Measurements from ENCODE around the gene TDRD3. TPM values are rescaled to one million over a fixed set of nuclear protein-coding genes. Genes with fewer than 3 reads are reported as not detected.
"Not testable (repeated sequence)": the region's sequence is repeated elsewhere in the genome, so short reads cannot be mapped to it uniquely, and the experiment has no call there.

TDRD3 gene
- total RNA-seq, 2 donors from 2014 or later: 12.9 to 22.5 TPM

GRCh38 chr13:60392131-60392530 is 4.9 kb upstream of the TDRD3 start:
- DNase-seq (ENCODE audit: low spot score in 2 of 2) (no peak), ATAC-seq (no peak)
- Mint-ChIP-seq H3K27ac (no peak overlapping the region), H3K9me3 (no peaks in the 10 kb centered on the region), H3K36me3 (no peaks in the 10 kb centered on the region)

GRCh38 chr13:60395971-60396782 is 843 bp upstream of the TDRD3 start:
- Mint-ChIP-seq H3K27ac (peak overlapping the region; percentile 93 to 97), H3K9me3 (no peaks in the 10 kb centered on the region), H3K36me3 (peaks cover 5 to 7% of the 10 kb centered on the region in 2 donors)
- peak; percentile 86 to 90 for ATAC-seq
- DNase-seq (ENCODE audit: low spot score in 2 of 2): peak; percentile 83 to 93

GRCh38 chr13:60397704-60398378 is 821 bp downstream of the TDRD3 start:
- ATAC-seq (peak; percentile 10 to 28), DNase-seq (ENCODE audit: low spot score in 2 of 2) (peak; percentile 47 to 69)
- Mint-ChIP-seq H3K9me3 (no peaks in the 10 kb centered on the region), H3K36me3 (peaks cover 5 to 7% of the 10 kb centered on the region in 2 donors), H3K27ac (peak overlapping the region; percentile 93 to 99)

DNA sequence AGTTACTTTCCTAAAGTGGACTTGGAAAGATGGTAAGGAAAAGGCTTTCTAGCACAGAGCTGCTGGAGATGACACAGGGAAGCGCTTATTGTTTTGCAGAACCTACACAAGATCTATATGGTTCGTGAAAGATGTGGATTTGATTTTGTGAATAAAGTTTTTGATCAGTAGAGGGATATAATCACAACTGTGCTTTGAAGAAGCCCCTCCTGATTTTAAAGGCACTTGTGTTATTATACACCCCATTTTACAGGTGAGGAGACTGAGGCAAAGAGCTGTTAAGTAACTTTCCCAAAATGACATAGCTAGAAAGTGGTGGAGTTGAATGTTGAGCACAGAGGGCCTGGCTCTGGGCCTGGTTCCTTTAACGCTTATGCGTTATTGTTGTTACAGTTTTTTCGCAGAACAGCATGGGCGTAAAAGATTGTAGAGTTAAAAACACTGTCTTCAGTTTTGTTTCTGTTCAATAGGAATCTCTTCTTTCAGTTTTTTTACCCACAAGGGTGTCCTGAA is 1.4 kb downstream of the TDRD3 start:
- H3K27ac Mint-ChIP-seq: peak overlapping the region; percentile 93 to 99
- no peak for DNase-seq (ENCODE audit: low spot score in 2 of 2)

DNA sequence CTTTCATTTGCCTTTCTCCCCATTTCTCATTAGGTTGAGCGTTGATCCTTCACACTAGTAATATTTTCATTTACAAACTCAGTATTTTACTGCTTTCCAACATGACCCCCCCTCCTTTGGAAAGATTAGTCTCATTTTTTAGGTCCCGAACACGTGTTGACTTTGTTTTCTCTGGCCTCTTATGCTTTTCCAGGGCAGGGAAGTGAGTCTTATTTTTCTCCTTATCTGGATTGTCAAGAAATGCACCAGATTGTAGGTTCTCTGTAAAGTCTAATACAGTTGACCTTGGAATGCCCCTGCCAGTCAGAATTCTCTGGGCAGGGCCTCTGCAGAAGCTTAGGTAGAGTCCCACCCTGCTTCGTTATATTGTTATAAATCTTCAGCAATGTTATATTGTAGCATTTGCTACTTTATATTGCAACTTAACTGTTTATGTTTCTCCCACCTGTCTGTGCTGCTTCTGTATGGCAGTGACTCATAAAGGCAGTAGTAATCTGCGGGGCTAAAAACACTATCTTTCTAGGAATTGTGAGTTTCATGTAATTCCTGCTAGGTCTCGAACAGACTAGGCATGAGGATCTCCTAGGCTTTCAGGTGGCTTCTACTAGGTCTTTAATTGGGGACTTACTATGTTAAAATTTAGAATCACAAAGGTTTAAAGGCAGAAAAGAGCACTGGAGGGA is 2.0 kb downstream of the TDRD3 start:
- DNase-seq (ENCODE audit: low spot score in 2 of 2) (no peak), ATAC-seq (no peak)
- peaks cover 5 to 7% of the 10 kb centered on the region in 2 donors for H3K36me3 Mint-ChIP-seq
- peak overlapping the region in 1 of 2 donors; percentile 92 for H3K27ac Mint-ChIP-seq
- no peaks in the 10 kb centered on the region for H3K9me3 Mint-ChIP-seq

More for the DNA sequence above, 1.4 kb downstream of the TDRD3 start:
- no peak for ATAC-seq
- peaks cover 5 to 7% of the 10 kb centered on the region in 2 donors for H3K36me3 Mint-ChIP-seq
- no peaks in the 10 kb centered on the region for H3K9me3 Mint-ChIP-seq

GRCh38 chr13:60402022-60402421 is 5.0 kb downstream of the TDRD3 start:
- H3K9me3 Mint-ChIP-seq: peaks cover 0 to 8% of the 10 kb centered on the region in 2 donors
- DNase-seq (ENCODE audit: low spot score in 2 of 2): no peak
- no peak overlapping the region for H3K27ac Mint-ChIP-seq
- peaks cover 7 to 15% of the 10 kb centered on the region in 2 donors for H3K36me3 Mint-ChIP-seq
- ATAC-seq: no peak

- Mint-ChIP-seq H3K9me3 (peaks cover 0 to 17% of the 10 kb centered on the region in 2 donors), H3K27ac (no peak overlapping the region), H3K36me3 (peaks cover 6 to 34% of the 10 kb centered on the region in 2 donors)
- DNase-seq (ENCODE audit: low spot score in 2 of 2) (no peak), ATAC-seq (peak in 1 of 2 donors; percentile 91)
Observed at GRCh38 chr13:60407095-60407494, 10.1 kb downstream of the TDRD3 start.

DNA sequence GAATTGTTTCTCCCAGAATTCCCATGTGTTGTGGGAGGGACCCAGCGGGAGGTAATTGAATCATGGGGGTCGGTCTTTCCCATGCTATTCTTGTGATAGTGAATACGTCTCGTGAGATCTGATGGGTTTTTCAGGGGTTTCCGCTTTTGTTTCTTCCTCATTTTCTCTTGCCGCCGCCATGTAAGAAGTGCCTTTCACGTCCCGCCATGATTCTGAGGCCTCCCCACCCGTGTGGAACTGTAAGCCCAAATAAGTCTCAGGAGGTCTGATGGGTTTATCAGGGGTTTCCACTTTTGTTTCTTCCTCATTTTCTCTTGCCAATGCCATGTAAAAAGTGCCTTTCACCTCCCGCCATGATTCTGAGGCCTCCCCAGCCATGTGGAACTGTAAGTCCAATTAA is 10.8 kb downstream of the TDRD3 start:
- not testable (repeated sequence) for H3K27ac Mint-ChIP-seq; DNase-seq (ENCODE audit: low spot score in 2 of 2); ATAC-seq
- Mint-ChIP-seq H3K36me3 (peaks cover 6 to 34% of the 10 kb centered on the region in 2 donors), H3K9me3 (peaks cover 0 to 17% of the 10 kb centered on the region in 2 donors)

- Mint-ChIP-seq H3K9me3 (peaks cover 0 to 17% of the 10 kb centered on the region in 2 donors), H3K27ac (peak overlapping the region; percentile 8 to 22), H3K36me3 (peaks cover 6 to 33% of the 10 kb centered on the region in 2 donors)
- not testable (repeated sequence) for ATAC-seq; DNase-seq (ENCODE audit: low spot score in 2 of 2)
Observed at GRCh38 chr13:60409574-60410292, 12.7 kb downstream of the TDRD3 start.

DNA sequence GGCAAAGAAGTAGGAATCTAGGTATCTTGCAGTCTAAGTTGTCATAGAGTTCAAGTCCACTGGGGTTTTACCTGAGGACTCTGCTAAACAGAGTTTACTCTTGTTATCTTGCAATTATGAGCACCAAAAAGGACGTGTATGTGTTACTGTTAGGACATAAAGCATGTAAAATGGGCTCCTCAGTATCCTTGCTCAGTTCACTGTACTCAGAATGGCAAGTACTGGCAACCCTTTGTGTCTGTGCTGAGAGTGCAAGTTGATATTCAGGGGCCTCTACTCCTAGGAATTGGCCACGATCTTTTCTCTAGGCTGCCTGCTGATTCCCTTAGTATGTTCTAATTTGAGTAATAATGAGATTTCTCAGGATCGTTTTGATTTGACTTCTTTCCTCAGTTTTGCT is 13.3 kb downstream of the TDRD3 start:
- H3K27ac Mint-ChIP-seq: no peak overlapping the region
- peak in 1 of 2 donors; percentile 30 for ATAC-seq
- H3K9me3 Mint-ChIP-seq: peaks cover 0 to 13% of the 10 kb centered on the region in 2 donors
- no peak for DNase-seq (ENCODE audit: low spot score in 2 of 2)
- H3K36me3 Mint-ChIP-seq: peaks cover 6 to 27% of the 10 kb centered on the region in 2 donors

DNA sequence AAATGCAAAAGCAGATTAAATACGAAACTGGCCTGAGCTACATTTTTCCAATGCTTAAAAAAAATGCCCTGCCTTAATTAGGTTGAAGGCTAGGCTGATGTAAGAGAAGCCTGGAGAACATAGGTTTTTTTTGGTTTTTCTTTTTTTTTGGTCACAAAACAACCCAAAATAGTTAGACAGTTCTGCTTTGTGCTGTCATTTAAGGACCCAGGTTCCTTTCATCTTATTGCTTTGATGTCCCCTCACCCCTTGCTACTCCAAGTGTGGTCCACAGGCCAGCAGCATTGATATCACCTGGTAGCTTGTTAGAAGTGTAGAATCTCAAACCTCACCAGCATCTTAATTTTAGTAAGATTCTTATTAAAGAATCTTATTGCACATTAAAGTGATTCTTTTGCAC is 14.4 kb downstream of the TDRD3 start:
- Mint-ChIP-seq H3K27ac (no peak overlapping the region), H3K9me3 (peaks cover 0 to 9% of the 10 kb centered on the region in 2 donors), H3K36me3 (peaks cover 6 to 25% of the 10 kb centered on the region in 2 donors)
- ATAC-seq (peak in 1 of 2 donors; percentile 37), DNase-seq (ENCODE audit: low spot score in 2 of 2) (no peak)

DNA sequence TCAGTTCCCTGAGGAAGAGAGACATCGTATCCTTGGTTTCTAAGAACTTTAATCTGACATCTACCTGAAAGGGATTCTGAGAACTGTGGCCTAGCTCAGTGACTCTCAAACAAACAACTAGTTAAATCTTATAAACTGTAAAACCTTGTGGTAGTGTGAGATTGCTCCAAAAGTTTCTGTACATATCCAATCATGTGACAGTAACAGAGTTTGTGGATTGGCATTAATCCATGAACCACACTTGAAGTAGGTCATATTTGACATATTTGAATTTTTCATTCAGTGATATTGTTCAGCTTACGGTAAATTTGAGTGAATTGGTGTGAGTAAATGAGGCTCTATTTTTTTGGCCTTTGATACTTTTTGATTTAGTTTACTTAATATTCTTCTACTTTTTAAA is 15.0 kb downstream of the TDRD3 start:
- Mint-ChIP-seq H3K27ac (no peak overlapping the region), H3K9me3 (peaks cover 0 to 9% of the 10 kb centered on the region in 2 donors), H3K36me3 (peaks cover 6 to 25% of the 10 kb centered on the region in 2 donors)
- ATAC-seq: no peak
- no peak for DNase-seq (ENCODE audit: low spot score in 2 of 2)

DNA sequence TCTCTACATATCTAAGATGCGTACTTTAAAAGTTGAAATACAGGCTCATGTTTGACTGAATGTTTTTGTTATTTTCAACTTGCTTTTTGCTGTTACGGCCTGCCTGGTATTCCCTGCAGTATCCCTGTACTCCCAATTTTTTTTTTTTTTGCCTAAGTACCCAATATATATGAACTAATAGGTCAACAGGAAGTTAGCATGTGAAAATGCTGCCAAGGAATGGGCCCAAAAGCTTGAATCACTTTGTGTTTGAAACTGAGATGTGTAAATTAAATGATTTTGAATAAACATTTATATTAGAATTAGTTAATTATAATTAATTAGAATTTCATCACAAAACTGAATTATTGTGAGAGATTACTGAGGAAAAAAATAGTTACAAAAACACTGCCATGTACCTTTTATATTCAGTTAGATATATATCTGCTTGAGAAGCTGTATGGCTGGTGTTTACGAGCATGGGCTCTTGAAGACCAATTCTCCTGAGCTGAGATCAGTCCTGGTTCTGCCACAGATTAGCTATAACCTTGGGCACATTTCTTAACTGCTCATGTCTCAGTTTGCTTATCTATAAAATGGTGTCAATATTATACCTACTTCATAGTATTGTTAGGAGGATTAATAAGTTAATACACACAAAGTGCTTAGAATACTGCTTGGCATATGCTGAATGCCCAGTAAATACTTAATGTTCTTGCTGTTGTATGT is 16.0 kb downstream of the TDRD3 start:
- DNase-seq (ENCODE audit: low spot score in 2 of 2) (no peak), ATAC-seq (no peak)
- peaks cover 3 to 22% of the 10 kb centered on the region in 2 donors for H3K36me3 Mint-ChIP-seq
- H3K9me3 Mint-ChIP-seq: peaks cover 0 to 5% of the 10 kb centered on the region in 2 donors
- H3K27ac Mint-ChIP-seq: no peak overlapping the region

- no peak overlapping the region for H3K27ac Mint-ChIP-seq
- H3K9me3 Mint-ChIP-seq: no peaks in the 10 kb centered on the region
- peaks cover 0 to 14% of the 10 kb centered on the region in 2 donors for H3K36me3 Mint-ChIP-seq
- DNase-seq (ENCODE audit: low spot score in 2 of 2): no peak
- ATAC-seq: no peak
Observed at GRCh38 chr13:60414177-60414576, 17.2 kb downstream of the TDRD3 start.

- Mint-ChIP-seq H3K36me3 (peaks cover 0 to 16% of the 10 kb centered on the region in 2 donors), H3K27ac (peak overlapping the region; percentile 12 to 20), H3K9me3 (peaks cover 0 to 8% of the 10 kb centered on the region in 2 donors)
- DNase-seq (ENCODE audit: low spot score in 2 of 2): no peak
- peak; percentile 83 to 97 for ATAC-seq
Observed at GRCh38 chr13:60417734-60418133, 20.7 kb downstream of the TDRD3 start.
